GM21529 (cell line): ENCODE data around the gene IL13RA2.

Experiments
- ATAC-seq: cut with Tn5 transposase; IDR thresholded peaks from one replicate; pipeline ENCODE4 v1.9.1; 2021; ENCODE audit not compliant: unreplicated experiment

IL13RA2 gene, protein sequence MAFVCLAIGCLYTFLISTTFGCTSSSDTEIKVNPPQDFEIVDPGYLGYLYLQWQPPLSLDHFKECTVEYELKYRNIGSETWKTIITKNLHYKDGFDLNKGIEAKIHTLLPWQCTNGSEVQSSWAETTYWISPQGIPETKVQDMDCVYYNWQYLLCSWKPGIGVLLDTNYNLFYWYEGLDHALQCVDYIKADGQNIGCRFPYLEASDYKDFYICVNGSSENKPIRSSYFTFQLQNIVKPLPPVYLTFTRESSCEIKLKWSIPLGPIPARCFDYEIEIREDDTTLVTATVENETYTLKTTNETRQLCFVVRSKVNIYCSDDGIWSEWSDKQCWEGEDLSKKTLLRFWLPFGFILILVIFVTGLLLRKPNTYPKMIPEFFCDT

DNA sequence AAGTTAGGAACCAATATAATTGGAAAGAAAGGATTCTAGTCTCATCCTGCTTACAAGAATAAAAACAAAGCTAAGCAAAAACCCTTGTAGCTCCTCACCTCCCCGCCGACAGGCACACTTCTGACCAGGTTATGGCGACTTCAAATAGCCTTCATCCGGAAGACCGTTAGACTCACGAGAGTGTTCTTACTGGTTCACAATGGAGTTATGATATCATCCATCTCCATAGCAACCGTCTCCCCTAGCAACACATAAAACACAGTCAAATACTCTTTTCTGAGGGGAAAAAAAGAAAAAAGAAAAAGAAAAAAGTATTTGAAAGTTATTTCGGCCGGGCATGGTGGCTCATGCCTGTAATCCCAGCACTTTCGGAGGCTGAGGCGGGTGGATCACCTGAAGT lies at the start of gene IL13RA2:
Gene IL13RA2, minus strand, starts transcription at position 162 of the 400 bp plus-strand sequence. CDS start 347 bp downstream, outside the sequence.
- no peak for ATAC-seq

DNA sequence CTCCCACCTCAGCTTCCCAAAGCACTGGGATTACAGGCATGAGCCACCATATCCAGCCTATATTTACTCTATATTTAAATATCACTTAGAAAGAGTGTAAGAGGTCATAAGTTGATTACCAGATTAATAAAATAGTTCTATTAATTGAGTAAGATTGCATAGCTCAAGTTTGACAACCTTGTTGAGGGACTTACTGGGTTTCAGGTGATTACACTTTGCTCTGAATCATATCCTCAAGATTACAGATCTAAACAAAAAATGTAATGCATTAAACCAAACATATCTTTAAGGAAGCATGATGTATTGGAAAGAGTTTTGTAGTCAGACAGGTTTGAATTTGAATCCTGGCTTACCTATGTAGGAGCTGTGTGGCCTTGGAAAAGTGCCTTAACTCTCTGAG lies 47.9 kb upstream of the IL13RA2 start:
- no peak for ATAC-seq

DNA sequence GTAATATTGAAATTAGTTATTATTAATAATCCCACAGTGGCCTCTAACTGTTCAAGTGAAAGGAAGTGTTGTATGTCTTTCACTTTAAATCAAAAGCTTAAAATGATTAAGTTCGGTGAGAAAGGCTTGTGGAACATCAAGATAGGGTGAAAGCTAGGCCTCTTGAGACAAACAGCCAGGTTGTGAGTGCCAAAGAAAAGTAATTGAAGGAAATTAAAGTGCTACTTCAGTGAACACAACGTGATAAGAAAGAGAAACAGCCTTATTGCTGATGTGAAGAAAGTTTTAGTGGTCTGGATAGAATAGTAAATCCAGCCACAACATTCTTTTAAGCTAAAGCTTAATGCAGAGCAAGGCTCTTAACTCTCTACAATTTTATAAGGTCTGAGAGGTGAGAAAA lies 42.6 kb upstream of the IL13RA2 start:
- ATAC-seq: no peak

DNA sequence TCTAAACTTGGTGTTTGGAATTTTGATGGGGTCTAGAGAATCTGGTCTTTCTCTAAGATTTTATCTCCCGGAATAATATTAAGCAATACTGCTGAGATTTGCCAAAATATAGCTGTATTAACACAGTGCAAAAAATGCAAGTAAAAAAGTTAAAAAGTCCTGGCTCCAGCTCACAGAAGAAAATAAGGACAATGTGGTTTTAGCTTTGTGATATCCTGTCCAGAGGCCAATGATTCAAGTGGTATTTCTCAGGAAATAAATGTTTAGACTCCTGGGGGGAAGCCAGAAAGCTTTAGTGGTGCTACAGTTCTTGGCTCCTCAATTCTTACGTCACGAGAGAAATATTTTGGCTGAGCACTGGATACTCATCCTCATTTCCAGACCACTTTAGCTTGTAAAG lies 40.9 kb upstream of the IL13RA2 start:
- ATAC-seq: no peak

DNA sequence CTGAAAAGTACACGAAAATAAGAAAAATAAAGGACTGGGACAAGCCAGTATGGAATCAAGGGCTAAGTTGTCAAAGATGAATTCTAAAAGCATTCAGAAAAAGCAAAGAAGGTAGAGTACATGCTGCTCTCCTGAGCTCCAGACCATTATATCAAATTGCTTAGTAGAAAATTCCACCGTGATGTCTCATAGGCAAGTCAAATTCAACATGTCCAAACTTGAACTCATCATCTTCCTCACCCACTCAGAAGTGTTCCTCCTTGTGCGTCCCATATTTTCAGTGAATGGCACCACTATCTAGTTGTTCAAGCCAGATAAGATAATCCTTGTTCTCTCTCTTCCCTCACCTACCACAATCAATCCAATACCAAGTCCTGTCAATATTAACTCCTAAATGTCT lies 37.5 kb upstream of the IL13RA2 start:
- ATAC-seq: no peak

DNA sequence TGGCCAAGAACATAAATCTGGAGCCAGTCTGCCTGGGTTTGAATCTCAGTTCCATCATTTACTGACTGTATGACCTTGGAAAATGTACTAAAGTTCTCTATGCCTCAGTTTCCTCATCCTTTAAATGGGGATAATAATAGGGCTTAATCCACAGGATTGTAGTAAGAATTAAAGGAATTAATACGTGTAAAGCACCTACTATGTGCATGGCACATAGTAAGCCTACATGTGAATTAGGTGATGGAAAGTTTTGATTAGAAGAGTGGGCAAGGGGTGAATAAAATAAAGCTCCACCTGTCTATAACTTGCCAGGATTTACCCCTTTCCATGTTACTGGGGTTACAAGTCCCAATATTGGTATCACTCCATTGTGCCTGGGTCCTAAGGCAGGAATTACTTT lies 35.8 kb upstream of the IL13RA2 start:
- no peak for ATAC-seq

DNA sequence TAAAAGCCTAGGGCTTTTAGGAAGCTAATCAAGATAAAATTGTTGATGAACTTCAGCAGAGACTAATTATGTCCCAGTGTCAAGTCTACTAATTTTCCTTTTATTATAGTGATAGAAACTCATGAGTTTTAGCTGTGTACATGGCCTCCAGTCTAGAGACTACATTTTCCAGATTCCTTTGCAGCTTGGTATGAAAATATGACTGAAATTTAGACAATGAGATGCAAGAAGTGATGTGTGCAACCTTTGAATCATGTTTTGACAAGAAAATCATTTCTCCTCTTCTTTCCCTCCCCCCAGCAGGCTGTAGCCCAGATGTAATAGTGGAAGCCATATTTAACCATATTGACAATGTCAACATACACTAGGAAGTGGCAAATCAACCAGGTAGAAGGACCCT lies 30.3 kb upstream of the IL13RA2 start:
- no peak for ATAC-seq

DNA sequence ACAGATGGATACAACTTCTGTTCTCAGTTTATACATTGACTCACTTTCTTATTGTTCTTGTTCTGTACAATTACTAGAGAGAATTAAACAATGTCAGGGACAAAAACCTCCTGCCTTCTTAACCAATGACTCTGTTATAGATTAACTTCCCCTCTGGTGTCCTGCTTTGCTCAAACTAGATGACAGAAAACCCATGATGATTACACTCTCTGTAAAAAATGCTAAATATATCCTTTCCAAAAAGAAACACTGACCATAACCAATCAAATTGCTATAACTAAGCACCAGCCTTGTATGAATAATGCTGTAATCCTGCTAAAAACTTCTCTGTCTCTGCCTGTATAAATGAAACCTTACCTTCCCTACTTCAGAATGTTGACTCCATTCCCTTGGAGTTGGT lies 29.8 kb upstream of the IL13RA2 start:
- ATAC-seq: no peak

DNA sequence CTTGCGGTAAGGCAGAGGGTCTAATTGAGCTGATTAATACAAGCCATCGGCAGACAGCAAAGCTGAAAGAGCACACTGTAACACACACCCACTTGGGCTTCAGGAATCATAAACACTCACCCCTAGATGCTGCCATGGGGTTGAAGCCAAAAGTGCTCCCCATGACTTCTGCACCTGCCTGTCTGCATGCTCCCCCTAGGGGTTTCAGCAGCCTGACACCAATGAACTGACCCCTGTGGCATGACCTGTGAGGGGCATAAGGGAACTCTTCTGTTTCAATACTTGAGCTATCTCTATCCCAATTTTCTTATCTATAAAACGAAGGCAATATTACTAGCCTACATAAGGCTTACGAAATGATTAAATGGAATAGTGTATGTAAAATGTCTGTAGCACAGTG lies 23.0 kb upstream of the IL13RA2 start:
- ATAC-seq: no peak

DNA sequence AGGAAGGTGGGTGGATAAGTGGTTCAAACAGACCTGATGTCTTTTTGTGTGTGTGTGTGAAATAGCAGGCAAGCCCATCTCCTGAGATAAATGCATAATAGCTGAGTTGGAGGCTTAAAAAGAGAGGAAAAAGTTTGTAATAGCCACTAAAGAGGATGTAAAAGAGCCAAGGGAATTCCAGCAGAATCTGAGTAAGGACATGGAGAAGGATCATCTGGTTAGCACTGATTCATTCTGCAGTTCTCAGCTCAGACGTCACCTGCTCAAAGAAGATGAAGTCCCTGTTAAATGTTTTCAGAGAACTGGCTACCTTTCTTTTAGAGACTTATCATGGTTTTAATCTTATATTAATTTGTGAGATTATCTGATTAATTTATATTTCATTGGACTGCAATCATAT lies 21.0 kb upstream of the IL13RA2 start:
- no peak for ATAC-seq

DNA sequence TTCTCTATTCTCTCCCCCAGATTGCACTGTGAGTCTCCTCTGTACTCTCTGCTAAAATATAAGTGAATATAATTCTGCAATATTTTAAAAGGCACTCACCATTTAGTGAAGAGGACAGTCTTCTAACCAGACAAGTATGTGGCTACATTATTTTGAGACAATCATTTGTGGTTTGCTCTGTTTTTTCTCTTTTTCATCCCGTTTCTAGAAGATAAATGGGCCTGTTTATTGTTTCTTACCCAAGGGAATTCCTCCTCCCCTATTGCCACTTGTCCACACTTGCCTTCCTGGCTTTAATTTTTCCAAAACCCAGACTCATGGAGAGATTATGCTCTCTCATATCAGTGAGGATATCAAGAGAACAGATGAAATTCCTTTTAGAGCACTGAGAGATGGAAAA lies 18.6 kb upstream of the IL13RA2 start:
- no peak for ATAC-seq

DNA sequence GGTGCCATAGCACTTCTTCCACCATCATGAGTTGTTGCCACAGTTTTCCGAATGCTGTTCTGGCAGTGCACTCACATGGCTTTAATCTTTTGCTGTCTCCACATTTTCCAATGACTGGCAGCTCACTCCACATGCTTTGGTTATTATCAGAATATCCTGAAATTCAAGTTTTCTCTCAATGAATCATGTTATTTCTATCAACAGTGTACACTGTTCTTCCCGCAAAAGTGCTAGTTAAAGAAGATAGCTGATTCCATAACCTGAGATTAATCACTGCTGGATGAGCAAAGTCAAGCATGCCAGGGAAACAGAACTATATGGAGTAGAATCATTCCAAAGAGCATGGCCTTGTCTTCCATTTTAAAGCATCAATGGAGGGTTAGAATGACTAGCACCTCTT lies 14.6 kb upstream of the IL13RA2 start:
- ATAC-seq: no peak

DNA sequence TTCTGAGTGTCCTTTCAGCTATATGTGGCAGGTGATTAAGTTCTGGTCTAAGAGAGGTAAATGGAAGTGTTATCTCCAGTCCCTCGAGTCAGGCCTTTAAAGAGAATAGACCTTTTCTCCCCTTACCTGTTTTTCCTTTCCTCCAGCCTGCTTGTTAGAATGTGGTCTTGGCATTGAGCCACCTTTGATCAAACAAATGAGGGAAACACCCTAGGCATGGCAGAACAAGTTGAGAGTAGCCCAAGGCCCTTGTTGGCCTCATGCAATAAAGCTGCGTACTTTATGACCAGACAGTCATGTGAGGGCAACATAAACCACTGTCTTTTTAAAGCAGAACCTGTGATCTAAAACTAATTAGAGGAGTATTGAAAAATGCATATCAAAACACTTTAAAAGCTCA lies 13.2 kb upstream of the IL13RA2 start:
- ATAC-seq: no peak

DNA sequence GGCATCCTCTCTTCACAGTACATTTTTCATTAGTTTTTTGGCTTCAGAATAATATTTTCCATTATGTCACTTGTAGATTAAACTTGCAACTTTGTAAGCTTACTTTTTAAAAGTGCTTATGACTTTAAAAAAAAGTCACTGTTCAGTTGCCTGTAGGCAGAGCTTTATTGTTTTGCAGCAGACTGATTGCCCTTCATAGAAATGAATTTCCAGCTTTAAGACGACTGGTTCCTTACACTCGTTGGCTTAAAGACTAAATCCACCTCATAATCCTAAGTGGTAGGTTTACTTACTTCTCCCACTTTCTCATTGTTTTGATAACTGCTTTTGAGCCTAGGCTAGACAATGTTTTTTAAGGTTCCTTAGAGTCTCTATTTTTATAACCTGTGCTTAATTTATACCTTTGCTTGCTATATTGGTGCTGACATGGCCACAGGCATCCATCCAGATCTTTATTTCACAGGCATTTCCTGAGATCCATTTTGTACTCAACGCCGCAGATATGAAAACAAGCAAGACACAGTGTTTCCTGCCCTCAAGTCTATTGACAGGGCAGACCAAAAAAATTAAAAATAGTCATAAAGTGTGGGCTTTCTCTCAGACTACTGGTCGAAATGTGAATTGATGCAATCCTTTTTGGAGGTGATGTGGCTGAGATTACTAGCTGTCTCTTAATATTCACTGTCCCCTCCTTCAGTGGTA lies 12.6 kb upstream of the IL13RA2 start:
- ATAC-seq: no peak

DNA sequence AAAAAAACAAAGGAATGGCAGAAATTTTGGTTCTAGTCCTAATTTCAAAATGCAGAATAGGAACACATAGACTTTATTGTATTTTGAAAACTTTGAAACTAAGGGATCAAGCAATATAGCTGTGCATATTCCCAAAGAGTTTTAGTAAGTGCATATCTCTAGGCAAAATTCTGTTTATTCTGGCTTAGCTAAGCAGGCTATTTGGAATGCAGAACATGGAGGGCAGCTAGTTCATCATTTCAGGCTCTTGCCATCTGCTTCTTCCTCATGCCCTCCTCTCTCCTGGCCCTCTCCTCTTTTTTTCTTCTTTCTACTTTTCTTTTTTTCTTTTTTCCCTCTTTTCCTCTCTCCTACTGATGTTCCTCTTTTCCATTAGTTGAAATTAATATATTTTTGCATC lies 12.0 kb upstream of the IL13RA2 start:
- no peak for ATAC-seq

DNA sequence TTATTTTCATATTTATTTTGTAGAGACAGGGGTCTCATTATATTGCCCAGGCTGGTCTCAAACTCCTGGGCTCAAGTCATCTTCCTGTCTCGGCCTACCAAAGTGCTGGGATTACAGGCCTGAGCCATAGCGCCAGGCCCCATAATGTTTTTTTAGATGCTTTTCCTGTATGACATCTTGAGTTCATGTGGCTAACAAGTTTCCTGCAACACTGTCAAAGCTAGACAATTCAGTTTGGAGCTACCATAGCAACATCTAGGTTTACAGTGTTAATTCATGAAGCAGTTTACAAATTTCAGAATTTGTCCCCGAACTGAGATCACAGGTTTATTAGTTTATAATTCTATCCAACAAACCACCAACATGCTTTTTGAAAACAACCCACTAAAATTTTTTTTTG lies 6.4 kb upstream of the IL13RA2 start:
- no peak for ATAC-seq

DNA sequence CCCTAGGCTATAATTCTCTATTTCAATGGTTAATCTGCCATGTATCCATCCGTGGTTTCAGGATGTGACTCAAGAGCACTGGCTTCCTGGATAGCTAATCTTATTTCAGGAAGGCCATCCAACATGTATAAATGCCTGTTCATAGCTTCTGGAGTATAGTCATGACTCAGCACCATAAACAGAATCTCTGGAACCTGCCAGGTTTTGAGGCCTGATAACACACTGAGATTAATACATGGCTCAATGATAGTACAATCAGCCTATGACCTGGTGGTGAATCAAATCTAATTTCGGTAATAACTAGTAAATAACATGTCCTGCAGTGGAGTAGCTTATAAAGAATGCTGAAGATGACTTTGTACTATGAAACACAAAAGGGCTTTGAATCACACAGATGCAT lies 5.7 kb upstream of the IL13RA2 start:
- no peak for ATAC-seq

DNA sequence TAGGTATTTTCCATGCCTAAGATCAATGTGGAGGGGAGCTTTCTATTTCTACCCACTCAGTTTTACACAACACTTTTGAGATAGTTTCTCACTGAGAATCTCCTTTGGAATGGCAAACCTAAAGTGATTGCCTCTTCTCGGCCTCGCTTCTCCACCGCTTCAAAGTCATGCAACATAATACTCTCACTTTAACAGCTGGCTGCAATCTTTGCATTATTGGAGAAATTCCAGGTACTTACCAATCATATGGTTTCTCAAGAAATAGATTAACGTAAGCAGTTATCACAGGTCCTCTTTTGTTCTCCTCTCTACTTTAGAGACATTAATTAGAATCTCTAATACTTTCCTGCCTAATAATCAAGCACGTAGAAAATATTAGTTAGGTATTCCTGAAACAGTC lies 3.7 kb upstream of the IL13RA2 start:
- ATAC-seq: no peak

DNA sequence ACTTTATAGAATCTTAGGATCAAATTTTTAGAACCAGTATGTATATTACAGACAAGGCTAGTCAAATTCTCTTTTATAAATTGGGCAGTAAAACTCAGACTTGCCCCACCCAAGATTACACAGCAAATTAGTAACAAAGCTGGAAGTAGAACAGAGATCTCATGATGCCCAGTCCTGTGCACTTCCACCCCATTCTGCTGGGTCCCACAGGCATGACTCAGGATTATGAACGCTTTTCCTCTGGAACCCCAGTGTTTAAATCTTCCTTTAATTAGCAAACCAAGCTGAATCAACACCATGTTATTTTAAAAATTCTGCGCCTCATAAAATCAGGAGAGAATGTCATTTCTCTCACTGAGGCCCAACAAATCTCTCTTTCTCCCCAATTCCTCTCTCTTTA lies 1.5 kb upstream of the IL13RA2 start:
- no peak for ATAC-seq

DNA sequence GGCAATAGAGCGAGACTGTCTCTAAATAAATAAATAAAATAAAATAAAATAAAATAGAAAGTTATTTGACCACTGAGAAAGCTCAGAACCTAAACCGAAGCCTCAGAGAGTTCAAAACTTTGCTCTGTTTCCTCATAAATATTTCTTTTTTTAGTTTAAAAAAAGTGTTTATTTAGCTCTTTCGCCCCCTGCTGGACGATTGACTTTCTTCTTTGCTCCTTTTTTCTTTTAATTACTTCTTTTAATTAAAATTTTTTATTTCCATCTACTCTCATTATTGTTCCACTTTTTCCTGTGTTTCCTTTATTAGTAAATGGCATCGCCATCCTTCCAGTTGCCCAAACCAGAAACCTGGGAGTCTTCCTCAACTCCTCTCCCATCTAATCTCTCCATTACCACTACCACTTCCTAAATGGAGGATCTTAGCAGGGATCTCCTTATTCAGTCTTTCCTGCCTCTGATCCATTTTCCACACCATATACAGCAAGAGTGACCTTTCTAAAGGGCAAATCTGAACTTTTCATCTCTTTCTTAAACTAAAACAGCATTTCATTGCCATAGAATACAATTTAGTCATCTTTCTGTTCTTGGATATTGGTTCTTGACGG lies 728 bp upstream of the IL13RA2 start:
- ATAC-seq: no peak

DNA sequence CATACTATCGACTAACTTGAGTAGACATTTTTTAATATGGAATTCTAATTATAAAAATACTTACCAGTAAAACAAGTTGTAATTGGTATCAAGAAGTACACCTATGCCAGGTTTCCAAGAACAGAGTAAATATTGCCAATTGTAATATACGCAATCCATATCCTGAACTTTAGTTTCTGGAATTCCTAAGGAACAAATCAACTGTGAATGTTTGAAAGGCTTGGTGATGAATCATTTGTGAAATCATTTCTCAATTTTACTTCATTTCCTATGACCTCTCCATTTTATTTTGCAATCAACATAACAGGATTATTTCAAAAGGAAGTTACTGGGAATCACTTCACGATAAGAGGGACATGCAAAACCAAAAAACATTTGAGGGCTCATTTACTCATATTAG lies 3.7 kb downstream of the IL13RA2 start:
- ATAC-seq: no peak

DNA sequence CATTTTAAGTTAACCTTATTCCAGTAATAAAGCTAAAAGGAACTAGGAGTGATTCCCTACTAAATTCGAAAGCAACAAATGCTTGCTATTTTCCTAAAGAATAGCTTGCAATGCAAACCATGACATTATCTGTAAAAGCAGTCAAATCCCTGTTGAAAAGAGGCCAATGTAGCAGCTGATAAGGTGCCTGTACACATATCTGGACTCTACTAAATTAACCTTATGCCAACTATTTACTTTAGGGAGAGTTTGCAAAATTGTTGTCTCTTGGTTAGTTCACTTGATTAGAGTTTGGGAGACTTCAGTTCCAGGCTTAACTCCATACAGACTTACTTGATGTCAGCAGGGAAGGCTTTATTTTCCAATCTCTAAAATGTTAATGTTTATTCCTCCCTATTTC lies 6.0 kb downstream of the IL13RA2 start:
- no peak for ATAC-seq
